Measurements from ENCODE around the gene TTBK2.
"Not testable (repeated sequence)": the region's sequence is repeated elsewhere in the genome, so short reads cannot be mapped to it uniquely, and the experiment has no call there.

The TTBK2 gene

DNA sequence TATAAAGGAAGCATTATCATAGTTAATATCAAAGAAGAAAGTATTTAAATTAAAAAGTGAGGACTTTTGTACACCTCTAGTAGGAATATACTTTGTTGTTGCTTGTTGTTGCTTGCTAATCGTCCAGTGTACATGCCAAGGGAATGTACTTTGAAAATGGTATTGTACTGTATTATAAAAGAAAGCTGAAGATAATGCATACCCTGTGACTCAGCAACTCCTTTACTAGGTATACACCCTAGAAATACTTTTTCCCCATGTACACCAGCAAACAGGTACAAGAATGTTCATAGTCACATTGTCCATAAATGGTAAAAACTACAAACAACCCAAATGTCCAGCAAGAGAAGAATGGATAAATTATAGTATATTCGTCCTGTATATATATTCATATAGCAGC is 12.0 kb downstream of the TTBK2 start:
- DNase-seq (ENCODE audit: low read depth): no peak
- no peak overlapping the region for H3K4me3 ChIP-seq (ENCODE audit: low read depth, low read length)
- TF ChIP-seq, protein P1, sequence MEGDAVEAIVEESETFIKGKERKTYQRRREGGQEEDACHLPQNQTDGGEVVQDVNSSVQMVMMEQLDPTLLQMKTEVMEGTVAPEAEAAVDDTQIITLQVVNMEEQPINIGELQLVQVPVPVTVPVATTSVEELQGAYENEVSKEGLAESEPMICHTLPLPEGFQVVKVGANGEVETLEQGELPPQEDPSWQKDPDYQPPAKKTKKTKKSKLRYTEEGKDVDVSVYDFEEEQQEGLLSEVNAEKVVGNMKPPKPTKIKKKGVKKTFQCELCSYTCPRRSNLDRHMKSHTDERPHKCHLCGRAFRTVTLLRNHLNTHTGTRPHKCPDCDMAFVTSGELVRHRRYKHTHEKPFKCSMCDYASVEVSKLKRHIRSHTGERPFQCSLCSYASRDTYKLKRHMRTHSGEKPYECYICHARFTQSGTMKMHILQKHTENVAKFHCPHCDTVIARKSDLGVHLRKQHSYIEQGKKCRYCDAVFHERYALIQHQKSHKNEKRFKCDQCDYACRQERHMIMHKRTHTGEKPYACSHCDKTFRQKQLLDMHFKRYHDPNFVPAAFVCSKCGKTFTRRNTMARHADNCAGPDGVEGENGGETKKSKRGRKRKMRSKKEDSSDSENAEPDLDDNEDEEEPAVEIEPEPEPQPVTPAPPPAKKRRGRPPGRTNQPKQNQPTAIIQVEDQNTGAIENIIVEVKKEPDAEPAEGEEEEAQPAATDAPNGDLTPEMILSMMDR (IDR thresholded peaks at IDR 0.05; ENCODE audit: low read depth, low read length, missing control alignments): no peak

DNA sequence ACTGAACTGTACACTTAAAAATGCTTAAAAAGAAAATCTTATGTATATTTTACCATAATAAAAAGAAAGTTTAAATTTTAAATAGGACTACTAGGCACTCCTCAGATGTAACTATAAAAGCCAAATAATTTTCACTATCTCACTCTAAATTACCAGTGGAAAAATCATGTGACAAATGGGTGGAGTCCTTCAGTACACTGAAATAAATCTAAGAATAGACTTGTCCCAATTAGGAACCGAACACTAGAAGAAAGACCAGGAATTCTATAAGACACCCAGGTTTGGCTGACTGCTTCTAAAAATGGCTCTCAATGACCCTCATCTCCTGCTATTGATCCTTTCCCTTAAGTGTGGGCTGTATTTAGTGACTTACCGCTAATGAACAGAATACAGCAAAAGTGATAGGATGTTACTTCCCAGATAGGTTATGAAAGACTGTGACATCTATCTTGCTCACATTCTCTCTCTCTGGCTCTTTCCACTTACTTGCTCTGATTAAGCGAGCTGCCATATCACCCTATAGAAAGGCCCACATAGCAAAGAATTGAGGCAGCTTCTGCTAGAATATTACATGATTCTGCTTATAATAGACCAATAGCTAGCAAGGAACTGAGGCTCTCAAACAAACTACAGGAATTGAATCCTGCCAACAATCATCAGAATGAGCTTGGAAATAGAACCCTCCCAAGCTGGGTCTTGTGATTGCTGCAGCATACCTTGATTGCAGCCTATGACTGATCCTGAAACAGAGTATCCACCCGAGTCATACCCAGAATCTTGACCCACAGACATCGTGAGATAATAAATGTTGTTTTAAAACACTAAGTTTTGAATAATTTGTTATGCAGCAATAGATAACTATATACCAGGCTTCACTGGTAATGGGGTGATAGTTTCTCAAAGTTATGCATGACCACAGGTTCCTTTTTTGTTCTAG is 16.9 kb downstream of the TTBK2 start:
- no peak overlapping the region for H3K4me3 ChIP-seq (ENCODE audit: low read depth, low read length)
- TF ChIP-seq, protein P1 (IDR thresholded peaks at IDR 0.05; ENCODE audit: low read depth, low read length, missing control alignments): no peak
- no peak for DNase-seq (ENCODE audit: low read depth)

DNA sequence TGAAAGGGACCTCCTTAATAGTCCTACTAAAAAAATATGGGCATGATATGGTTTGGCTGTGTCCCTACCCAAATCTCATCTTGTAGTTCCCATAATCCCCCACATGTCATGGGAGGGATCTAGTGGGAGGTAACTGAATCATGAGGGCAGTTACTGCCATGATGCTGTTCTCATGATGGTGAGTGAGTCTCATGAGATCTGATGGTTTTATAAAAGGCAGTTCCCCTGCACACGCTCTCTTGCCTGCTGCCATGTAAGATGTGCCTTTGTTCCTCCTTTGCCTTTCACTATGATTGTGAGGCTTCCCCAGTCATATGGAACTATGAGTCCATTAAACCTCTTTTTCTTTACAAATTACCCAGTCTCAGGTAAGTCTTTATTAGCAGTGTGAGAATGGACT is 26.7 kb downstream of the TTBK2 start:
- H3K4me3 ChIP-seq (ENCODE audit: low read depth, low read length); DNase-seq (ENCODE audit: low read depth): not testable (repeated sequence)

DNA sequence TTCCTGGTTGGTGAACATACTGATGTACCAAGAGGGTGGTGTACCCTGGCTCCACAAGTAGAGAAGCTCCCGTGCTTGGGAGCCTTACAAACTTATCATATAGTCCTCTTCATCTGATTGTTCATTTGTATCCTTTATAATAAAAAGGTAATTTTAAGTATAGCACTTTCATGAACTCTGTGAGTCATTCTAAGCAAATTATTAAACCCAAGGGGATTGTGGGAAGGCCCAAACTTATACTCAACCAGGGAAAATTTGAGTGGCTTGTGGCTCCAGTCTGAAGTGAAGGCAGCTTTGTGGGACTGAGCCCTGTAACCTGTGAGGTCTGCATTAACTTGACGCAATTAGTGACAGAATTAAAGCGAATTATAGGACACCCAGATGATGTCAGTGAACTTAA is 29.0 kb downstream of the TTBK2 start:
- TF ChIP-seq, protein P1 (IDR thresholded peaks at IDR 0.05; ENCODE audit: low read depth, low read length, missing control alignments): no peak
- no peak overlapping the region for H3K4me3 ChIP-seq (ENCODE audit: low read depth, low read length)
- no peak for DNase-seq (ENCODE audit: low read depth)

DNA sequence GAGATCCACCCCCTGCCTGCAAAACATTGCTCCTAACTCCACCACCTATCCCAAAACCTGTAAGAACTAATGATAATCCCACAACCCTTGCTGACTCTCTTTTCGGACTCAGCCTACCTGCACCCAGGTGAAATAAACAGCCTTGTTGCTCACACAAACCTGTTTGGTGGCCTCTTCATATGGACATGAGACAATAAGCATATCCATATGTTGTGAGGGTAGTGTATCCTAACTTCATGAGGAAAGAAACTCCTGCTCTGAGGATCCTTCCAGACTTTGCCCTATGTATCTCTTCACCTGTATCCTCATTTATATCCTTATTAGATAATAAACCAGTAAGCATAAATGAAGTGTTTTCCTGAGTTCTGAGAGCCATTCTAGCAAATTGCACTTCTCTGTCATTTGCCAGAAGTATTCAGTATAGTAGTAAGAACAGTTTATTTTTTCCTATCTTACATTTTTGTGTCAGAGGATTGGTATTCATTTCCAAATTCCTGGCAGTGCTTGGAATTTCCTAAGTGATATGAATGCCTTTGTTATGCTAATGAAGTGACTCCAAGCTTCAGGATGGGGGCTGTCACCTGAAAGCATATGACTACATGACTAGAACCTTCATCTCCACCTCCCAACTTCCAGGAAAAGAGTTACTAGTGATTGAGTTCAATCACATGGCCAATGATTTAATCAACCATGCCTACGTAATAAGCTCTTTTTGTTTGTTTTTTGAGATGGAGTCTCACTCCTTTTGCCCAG is 30.2 kb downstream of the TTBK2 start:
- H3K4me3 ChIP-seq (ENCODE audit: low read depth, low read length): no peak overlapping the region
- no peak for DNase-seq (ENCODE audit: low read depth)
- TF ChIP-seq, protein P1 (IDR thresholded peaks at IDR 0.05; ENCODE audit: low read depth, low read length, missing control alignments): no peak

DNA sequence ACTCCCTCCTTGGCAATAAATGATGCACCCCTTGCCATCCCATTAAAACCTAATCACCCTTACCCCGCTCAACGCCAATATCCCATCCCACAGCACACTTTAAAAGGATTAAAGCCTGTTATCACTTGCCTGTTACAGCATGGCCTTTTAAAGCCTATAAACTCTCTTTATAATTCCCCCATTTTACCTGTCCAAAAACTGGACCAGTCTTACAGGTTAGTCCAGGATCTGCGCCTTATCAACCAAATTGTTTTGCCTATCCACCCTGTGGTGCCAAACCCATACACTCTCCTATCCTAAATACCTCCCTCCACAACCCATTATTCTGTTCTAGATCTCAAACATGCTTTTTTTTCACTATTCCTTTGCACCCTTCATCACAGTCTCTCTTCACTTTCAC is 33.2 kb downstream of the TTBK2 start:
- not testable (repeated sequence) for H3K4me3 ChIP-seq (ENCODE audit: low read depth, low read length); DNase-seq (ENCODE audit: low read depth)

DNA sequence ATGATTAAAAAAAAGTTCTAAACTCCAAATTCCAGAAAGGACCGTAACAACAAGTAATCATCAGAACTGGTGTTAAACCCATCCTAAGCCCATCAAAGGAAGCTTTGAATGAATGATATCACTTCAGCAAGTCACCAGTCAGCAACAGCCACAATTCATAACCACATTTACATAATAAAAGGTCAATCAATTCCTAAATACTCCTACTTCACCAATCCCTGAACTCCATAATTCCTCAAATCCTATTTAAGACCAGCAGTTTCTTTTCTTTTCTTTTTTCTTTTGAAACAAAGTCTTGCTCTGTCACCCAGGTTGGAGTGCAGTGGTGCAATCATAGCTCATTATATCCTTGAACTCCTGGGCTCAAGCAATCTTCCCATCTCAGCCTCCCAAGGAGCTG is 40.5 kb downstream of the TTBK2 start:
- DNase-seq (ENCODE audit: low read depth): no peak
- TF ChIP-seq, protein P1 (IDR thresholded peaks at IDR 0.05; ENCODE audit: low read depth, low read length, missing control alignments): no peak
- H3K4me3 ChIP-seq (ENCODE audit: low read depth, low read length): no peak overlapping the region

All from GM12864 (cell line).